GM20000 (cell line): Measurements from ENCODE around the gene DCLK3.

Experiments
- DNase-seq: peaks from one replicate; pipeline ENCODE4 v3.0.0; 2012; ENCODE audit warnings: low spot score
- TF ChIP-seq, protein P1 (sequence below): IDR thresholded peaks from 2 replicates; pipeline ENCODE4 v1.5.1; 2012; ENCODE audit warnings: mild to moderate bottlenecking, control low read depth; ENCODE audit errors: extremely low read depth, missing control alignments

Gene DCLK3

GRCh38 chr3:36733162-36733696 is 31.1 kb downstream of the DCLK3 start:
- TF ChIP-seq, protein P1, sequence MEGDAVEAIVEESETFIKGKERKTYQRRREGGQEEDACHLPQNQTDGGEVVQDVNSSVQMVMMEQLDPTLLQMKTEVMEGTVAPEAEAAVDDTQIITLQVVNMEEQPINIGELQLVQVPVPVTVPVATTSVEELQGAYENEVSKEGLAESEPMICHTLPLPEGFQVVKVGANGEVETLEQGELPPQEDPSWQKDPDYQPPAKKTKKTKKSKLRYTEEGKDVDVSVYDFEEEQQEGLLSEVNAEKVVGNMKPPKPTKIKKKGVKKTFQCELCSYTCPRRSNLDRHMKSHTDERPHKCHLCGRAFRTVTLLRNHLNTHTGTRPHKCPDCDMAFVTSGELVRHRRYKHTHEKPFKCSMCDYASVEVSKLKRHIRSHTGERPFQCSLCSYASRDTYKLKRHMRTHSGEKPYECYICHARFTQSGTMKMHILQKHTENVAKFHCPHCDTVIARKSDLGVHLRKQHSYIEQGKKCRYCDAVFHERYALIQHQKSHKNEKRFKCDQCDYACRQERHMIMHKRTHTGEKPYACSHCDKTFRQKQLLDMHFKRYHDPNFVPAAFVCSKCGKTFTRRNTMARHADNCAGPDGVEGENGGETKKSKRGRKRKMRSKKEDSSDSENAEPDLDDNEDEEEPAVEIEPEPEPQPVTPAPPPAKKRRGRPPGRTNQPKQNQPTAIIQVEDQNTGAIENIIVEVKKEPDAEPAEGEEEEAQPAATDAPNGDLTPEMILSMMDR, result no peak
- no peak for DNase-seq

DNA sequence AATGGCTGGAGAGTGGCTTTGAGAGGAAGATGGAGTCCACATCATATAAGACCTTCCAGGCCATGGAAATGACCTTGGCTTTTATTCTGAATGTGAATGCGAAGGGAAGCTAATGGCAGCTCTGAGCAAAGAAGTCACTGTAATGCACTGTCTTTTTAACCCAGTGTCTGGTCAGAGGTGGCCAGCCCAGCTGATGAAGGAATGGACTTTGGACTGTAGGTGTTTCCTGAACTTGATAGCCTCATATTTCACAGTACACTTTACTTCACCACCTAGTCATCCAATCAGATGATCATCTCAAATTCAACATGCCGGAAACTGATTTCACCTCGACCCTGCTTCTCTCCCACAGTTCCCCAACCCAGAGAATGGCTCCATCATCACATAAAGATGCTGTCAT is 33.4 kb downstream of the DCLK3 start:
- TF ChIP-seq, protein P1, result no peak

DNA sequence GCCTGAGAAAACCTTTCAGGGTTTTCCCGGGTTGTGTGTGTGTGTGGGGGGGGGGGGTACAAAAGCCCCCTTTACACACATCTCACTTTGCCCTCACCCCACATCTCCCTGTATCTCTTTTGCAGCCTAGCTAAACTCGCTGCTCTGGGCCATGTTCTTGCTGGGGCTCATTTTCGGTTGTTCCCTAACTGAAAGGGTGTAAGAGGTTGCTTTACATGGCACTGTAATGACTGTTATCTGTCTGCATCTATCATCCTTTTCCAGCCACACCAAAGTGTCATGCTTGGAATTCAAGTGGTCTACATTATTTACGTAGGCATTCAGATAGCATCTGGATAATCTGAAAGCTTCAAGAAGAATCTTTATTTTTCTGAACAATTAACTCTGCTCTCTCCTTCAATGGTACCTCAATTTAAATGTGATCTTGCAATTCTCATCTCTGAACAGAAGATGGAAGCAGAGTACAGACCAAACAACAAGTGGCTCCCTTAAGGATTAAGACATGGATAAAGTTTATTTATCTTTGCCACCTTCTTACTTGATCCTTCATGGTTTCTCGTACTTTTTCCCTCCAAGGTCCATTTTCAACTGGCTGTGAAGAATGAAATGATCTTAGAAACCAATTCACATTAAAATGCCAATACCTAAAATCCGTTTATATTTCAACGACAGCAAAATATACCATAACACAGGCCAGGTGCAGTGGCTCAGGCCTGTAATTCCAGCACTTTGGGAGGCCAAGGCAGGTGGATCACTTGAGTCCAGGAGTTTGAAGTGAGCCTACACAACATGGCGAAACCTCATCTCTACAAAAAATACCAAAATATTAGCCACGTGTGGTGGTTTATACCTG is 34.9 kb downstream of the DCLK3 start:
- TF ChIP-seq, protein P1, result peak; percentile 23
- DNase-seq, result peak; percentile 56

More for the DNA sequence above, 33.4 kb downstream of the DCLK3 start:
- DNase-seq, result no peak

GRCh38 chr3:36714343-36715086 is 49.8 kb downstream of the DCLK3 start:
- TF ChIP-seq, protein P1, result no peak
- DNase-seq, result no peak

GRCh38 chr3:36713904-36714303 is 50.4 kb downstream of the DCLK3 start:
- TF ChIP-seq, protein P1, result no peak
- DNase-seq, result no peak

DNA sequence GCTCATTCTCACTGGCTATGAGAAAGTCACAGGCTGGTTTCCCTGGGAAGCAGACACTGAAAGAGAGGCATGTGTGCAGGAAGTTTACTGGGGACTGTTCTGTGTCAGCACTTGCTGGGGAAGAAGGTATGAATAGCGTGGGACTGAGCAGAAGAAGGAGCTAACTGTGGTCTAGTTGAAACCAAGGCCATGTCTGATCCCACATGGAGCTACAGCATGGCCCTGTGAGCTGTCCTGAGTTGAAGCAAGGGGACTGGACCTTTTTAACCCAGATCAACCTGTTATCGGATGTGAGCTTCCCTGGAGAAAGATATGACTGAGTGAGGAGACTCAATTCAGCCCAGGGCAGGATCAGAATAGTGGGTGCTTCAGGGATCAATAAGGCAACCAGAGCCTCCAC is 53.7 kb downstream of the DCLK3 start:
- TF ChIP-seq, protein P1, result no peak
- DNase-seq, result no peak
